HepG2 (cell line): ENCODE results near the gene NXPH4. TPM values are rescaled to one million over a fixed set of nuclear protein-coding genes. Genes with fewer than 3 reads are reported as not detected.

ENCODE experiments used
- ATAC-seq: fragments of 200-7000 bp; cut with Tn5 transposase; 3 replicates; pipeline ENCODE4 v1.9.1; 2020; ENCODE audit warnings: mild to moderate bottlenecking, moderate library complexity
- BruUV-seq: library from RNA; stranded (reverse); fragments of 400-500 nt; replicated peaks from 2 replicates; lab custom pipeline; 2021; lab: Mats Ljungman, UMichigan
- CTCF ChIA-PET: fragments of 300-600 bp; formaldehyde crosslinking; extraction: SDS; loops from one replicate; lab custom pipeline; 2021; ENCODE audit warnings: low total read pairs, inconsistent platforms, low intra/inter-chr PET ratio; lab: Yijun Ruan, JAX
- POLR2A ChIA-PET: fragments of 350-600 bp; sonication (Branson Sonifier 250); formaldehyde crosslinking; loops from one replicate; lab custom pipeline; 2020; ENCODE audit warnings: antibody characterized with exemption, inconsistent platforms; lab: Yijun Ruan, JAX
- DNase-seq: peaks from one replicate; pipeline ENCODE4 v3.0.0-alpha.2; 2015; ENCODE audit warnings: low spot score
- FAIRE-seq: peaks from 3 replicates; lab custom pipeline; 2011; peaks lifted over from hg19 to GRCh38; lab: Jason Lieb, UNC
- H2AFZ ChIP-seq: one replicate; pipeline ENCODE4 v1.6.1; 2011; ENCODE audit warnings: low read length, inconsistent platforms
- H3K27ac ChIP-seq: fragments of 300-600 bp; 3 replicates; pipeline ENCODE4 v1.8.0; 2011; ENCODE audit warnings: mixed run types, mild to moderate bottlenecking, mixed read lengths, low read length, inconsistent platforms; ENCODE audit not compliant: insufficient read depth; ENCODE audit errors: extremely low read length
- H3K27me3 ChIP-seq, 2 experiments: fragments of 200-600 bp in 1 of 2; 2 replicates in 1 of 2; 3 replicates in 1 of 2; pipeline versions ENCODE4 v1.6.0 to v1.8.0; 2011; ENCODE audit warnings: low read length in 2 of 2, mild to moderate bottlenecking in 2 of 2, moderate library complexity in 2 of 2, inconsistent platforms in 1 of 2; ENCODE audit not compliant: insufficient read depth in 2 of 2, control insufficient read depth in 1 of 2
- H3K36me3 ChIP-seq, 2 experiments: fragments of 200-600 bp in 1 of 2; replicated peaks in 1 of 2; 2 replicates in 1 of 2; 3 replicates in 1 of 2; pipeline versions ENCODE4 v1.5.1 to v1.8.0; 2011; ENCODE audit warnings: low read length in 2 of 2, inconsistent platforms in 1 of 2; ENCODE audit not compliant: insufficient read depth in 2 of 2, control insufficient read depth in 1 of 2
- H3K4me1 ChIP-seq: 2 replicates; pipeline ENCODE4 v1.5.1; 2012; ENCODE audit warnings: low read length, inconsistent platforms; ENCODE audit not compliant: insufficient read depth
- H3K4me2 ChIP-seq: 2 replicates; pipeline ENCODE4 v1.6.0; 2011; ENCODE audit warnings: low read depth, low read length, inconsistent platforms
- H3K4me3 ChIP-seq, 3 experiments: fragments of 200-600 bp in 1 of 3; sonication (generic), shearing (Covaris generic) in 1 of 3; replicated peaks in 1 of 3; 2 replicates each; pipeline ENCODE4 v1.5.1; 2011 to 2016; ENCODE audit warnings: low read length in 3 of 3, inconsistent platforms in 2 of 3, low read depth in 2 of 3, mild to moderate bottlenecking in 2 of 3, control low read depth in 1 of 3, mixed read lengths in 1 of 3; ENCODE audit not compliant: insufficient read depth in 1 of 3
- H3K79me2 ChIP-seq: one replicate; pipeline ENCODE4 v1.6.1; 2011; ENCODE audit warnings: low read length, inconsistent platforms; ENCODE audit not compliant: insufficient read depth
- H3K9ac ChIP-seq: 2 replicates; pipeline ENCODE4 v1.6.0; 2011; ENCODE audit warnings: mild to moderate bottlenecking, low read depth, low read length, inconsistent platforms; ENCODE audit not compliant: insufficient read depth
- H3K9me3 ChIP-seq: 2 replicates; pipeline ENCODE4 v1.5.1; 2012; ENCODE audit warnings: mild to moderate bottlenecking, low read length
- H4K20me1 ChIP-seq: 2 replicates; pipeline ENCODE4 v1.6.0; 2011; ENCODE audit warnings: inconsistent platforms, mild to moderate bottlenecking, low read length, moderate library complexity; ENCODE audit not compliant: insufficient read depth
- IRF9 ChIP-seq: sonication (generic); formaldehyde crosslinking; IDR thresholded peaks from 2 replicates; pipeline ENCODE4 v1.8.0; 2022; ENCODE audit warnings: missing genetic modification reagents, mild to moderate bottlenecking, borderline replicate concordance
- MED13 ChIP-seq: sonication (generic); formaldehyde crosslinking; IDR thresholded peaks from 2 replicates; pipeline ENCODE4 v1.5.0; 2020; ENCODE audit warnings: missing genetic modification reagents
- PHF21A ChIP-seq: sonication (generic); formaldehyde crosslinking; IDR thresholded peaks from 2 replicates; pipeline ENCODE4 v1.5.0; 2020; ENCODE audit warnings: mild to moderate bottlenecking, missing genetic modification reagents
- RBFOX2 ChIP-seq: fragments of 200-400 bp; formaldehyde crosslinking; IDR thresholded peaks from 2 replicates; pipeline ENCODE4 v1.6.1; 2017; ENCODE audit warnings: low read depth, mild to moderate bottlenecking, low read length
- SMAD1 ChIP-seq: sonication (generic); formaldehyde crosslinking; IDR thresholded peaks from 2 replicates; pipeline ENCODE4 v1.4.0; 2020; ENCODE audit warnings: missing genetic modification reagents, low read depth, mild to moderate bottlenecking, borderline replicate concordance
- XRCC5 ChIP-seq: fragments of 200-400 bp; formaldehyde crosslinking; optimal IDR thresholded peaks from 2 replicates; pipeline ENCODE3; 2017; ENCODE audit warnings: mild to moderate bottlenecking, low read length
- ZNF629 ChIP-seq: sonication (generic); formaldehyde crosslinking; conservative IDR thresholded peaks from 2 replicates; pipeline ENCODE4 v1.5.0; 2020; ENCODE audit warnings: missing genetic modification reagents
- WGBS: methylation state at CpG from one replicate; pipeline ENCODE4 v1.1.6; 2017; ENCODE audit warnings: low lambda C conversion rate; 5-methylcytosine and 5-hydroxymethylcytosine counted together
- in situ Hi-C: cut with HindIII; loops from 2 replicates; pipeline ENCODE4 v1.10.0; 2017; ENCODE audit warnings: low pct_unique_long_range_greater_than_20kb; ENCODE audit not compliant: extremely low pct_ligation_motif_present
- intact Hi-C: fragments of 100-400 bp; cut with micrococcal nuclease; formaldehyde crosslinking; loops from one replicate; pipeline ENCODE4 v1.10.0; 2022; ENCODE audit not compliant: unreplicated experiment
- polyA plus RNA-seq, 8 experiments: library from polyadenylated mRNA; depleted of rRNA in 3 of 8; stranded (reverse) in 7 of 8; unstranded in 1 of 8; fragments of >200 nt; fragmentation: Illumina TruSeq in 4 of 8; extraction: Trizol in 4 of 8; gene quantifications; 2 replicates each; pipeline versions ENCODE4 v1.2.1 to v1.2.3, GENCODE V29; 2011 to 2016; ENCODE audit warnings: low read depth in 4 of 8, missing spikeins in 1 of 8, mixed read lengths in 1 of 8; ENCODE audit not compliant: insufficient read depth in 1 of 8
- total RNA-seq, 5 experiments: library from RNA; depleted of rRNA; stranded (reverse); fragments of >200 nt; fragmentation: Illumina TruSeq; extraction: Trizol; gene quantifications; 2 replicates each; pipeline ENCODE4 v1.2.3, GENCODE V29; 2016; ENCODE audit warnings: low read depth in 1 of 5

NXPH4 gene
- total and polyA plus RNA-seq, 2 of the 13 experiments (the other 11 are each of a cell fraction or from before 2014, with no cell fraction given), result 0.13 TPM; not detected in 1

DNA sequence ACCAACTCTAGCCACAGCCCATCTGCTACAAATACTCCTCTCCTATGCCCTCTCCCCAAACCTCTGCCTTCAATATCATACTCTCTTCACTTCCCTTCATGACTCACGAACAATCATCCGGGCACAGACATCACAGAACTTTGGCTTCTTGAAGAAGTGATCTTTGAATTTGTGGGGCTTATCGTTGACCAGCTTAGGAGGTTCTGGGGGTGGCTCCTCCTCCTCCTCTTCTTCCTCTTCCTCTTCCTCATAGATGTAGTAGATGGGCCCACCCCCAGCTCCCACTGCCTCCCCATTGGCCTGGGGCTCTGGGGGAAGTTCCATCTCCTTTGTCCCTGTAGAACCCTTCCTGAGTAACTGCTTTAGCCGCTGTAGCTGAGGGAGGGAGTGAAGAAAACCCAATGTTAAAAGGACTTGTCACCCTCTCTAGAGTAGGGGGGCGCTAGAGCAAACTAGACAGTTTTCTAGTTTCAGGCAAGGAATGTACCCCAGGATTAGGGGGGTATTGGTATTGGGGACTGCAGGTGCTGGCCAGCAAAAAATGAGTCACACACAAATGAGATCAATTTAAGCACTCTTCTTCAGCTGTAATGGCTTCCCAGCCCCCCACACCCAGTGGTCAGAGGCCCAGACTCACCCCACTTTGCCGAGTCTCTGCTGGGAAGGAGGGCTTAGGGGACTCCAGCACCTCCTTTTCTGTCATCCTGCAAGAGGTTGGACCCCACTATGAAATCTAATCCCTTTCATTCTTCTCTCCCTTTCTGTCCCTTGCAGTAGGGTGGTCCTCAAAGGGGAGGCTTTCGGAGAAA is 32.5 kb downstream of the NXPH4 start (continued):
- TF ChIP-seq RBFOX2, result no peak

GRCh38 chr12:57250541-57250940 is 33.9 kb downstream of the NXPH4 start:
- ChIA-PET CTCF (no interaction called here), POLR2A (no interaction called here)
- in situ Hi-C loops (no loop called here), intact Hi-C loops (no loop called here)
- no peaks in the 10 kb centered on the region for H3K9me3 ChIP-seq
- H4K20me1 ChIP-seq, result no peaks in the 10 kb centered on the region
- no peaks in the 10 kb centered on the region for H3K79me2 ChIP-seq
- WGBS, result 82% methylated on average over 3 of the region's 3 CpGs
- no peak overlapping the region for H3K9ac ChIP-seq
- no peak for FAIRE-seq
- H3K27me3 ChIP-seq, result no peaks in the 10 kb centered on the region
- peaks cover 3% of the 10 kb centered on the region; the same call in 1 of the 2 replicates for H3K4me1 ChIP-seq
- peaks cover 0 to 1% of the 10 kb centered on the region in 2 experiments; a peak in 1 of 5 replicates for H3K36me3 ChIP-seq
- TF ChIP-seq PHF21A (CRISPR knock-in tag) (no peak), MED13 (CRISPR knock-in tag) (no peak), XRCC5 (no peak), SMAD1 (no peak), IRF9 (CRISPR knock-in tag) (no peak), ZNF629 (CRISPR knock-in tag) (no peak)
- no peak overlapping the region for H3K27ac ChIP-seq
- no peak overlapping the region for H2AFZ ChIP-seq
- BruUV-seq, result no TSS peak
- DNase-seq, result no peak
- H3K4me3 ChIP-seq, result no peak overlapping the region
- no peak overlapping the region for H3K4me2 ChIP-seq
- no peak for ATAC-seq
